GM23338 (cell line): ENCODE data around the gene GAB2. TPM values are rescaled to one million over a fixed set of nuclear protein-coding genes. Genes with fewer than 3 reads are reported as not detected.

ENCODE experiments used
- ATAC-seq: fragments of 200-7000 bp; cut with Tn5 transposase; 3 replicates; pipeline ENCODE4 v1.9.1; 2020
- DNase-seq: peaks from one replicate; pipeline ENCODE4 v3.0.0-alpha.2; 2015; ENCODE audit warnings: low spot score
- H2AFZ ChIP-seq: fragments of 200-600 bp; sonication (generic); 2 replicates; pipeline ENCODE4 v1.8.0; 2016; ENCODE audit warnings: antibody characterized with exemption, mild to moderate bottlenecking, moderate library complexity
- H3F3A ChIP-seq: fragments of 200-600 bp; sonication (generic); replicated peaks from 2 replicates; pipeline ENCODE4 v1.8.0; 2017; ENCODE audit warnings: antibody characterized with exemption, mixed run types, low read depth
- H3K27ac ChIP-seq: fragments of 200-600 bp; sonication (generic); 2 replicates; pipeline ENCODE4 v1.6.1; 2016; ENCODE audit warnings: low read depth
- H3K27me3 ChIP-seq: fragments of 200-600 bp; sonication (generic); 2 replicates; pipeline ENCODE4 v1.8.0; 2016; ENCODE audit warnings: mild to moderate bottlenecking, mixed run types, moderate library complexity; ENCODE audit not compliant: insufficient read depth
- H3K36me3 ChIP-seq: fragments of 200-600 bp; sonication (generic); 2 replicates; pipeline ENCODE4 v1.8.0; 2016; ENCODE audit warnings: mild to moderate bottlenecking; ENCODE audit not compliant: insufficient read depth
- H3K4me1 ChIP-seq: fragments of 200-600 bp; sonication (generic); 2 replicates; pipeline ENCODE4 v1.8.0; 2016; ENCODE audit warnings: mild to moderate bottlenecking, moderate library complexity; ENCODE audit not compliant: insufficient read depth
- H3K4me2 ChIP-seq: fragments of 200-600 bp; sonication (generic); 2 replicates; pipeline ENCODE4 v1.7.1; 2017; ENCODE audit warnings: mixed run types
- H3K4me3 ChIP-seq: fragments of 200-600 bp; sonication (generic); 2 replicates; pipeline ENCODE4 v1.6.1; 2016; ENCODE audit warnings: mixed run types
- H3K79me2 ChIP-seq: fragments of 200-600 bp; sonication (generic); replicated peaks from 2 replicates; pipeline ENCODE4 v1.8.0; 2017; ENCODE audit warnings: mild to moderate bottlenecking; ENCODE audit not compliant: insufficient read depth
- H3K9me2 ChIP-seq: fragments of 200-600 bp; sonication (generic); 2 replicates; pipeline ENCODE4 v1.8.0; 2017; ENCODE audit not compliant: insufficient read depth
- H4K20me1 ChIP-seq: fragments of 200-600 bp; sonication (generic); replicated peaks from 2 replicates; pipeline ENCODE4 v1.8.0; 2017; ENCODE audit warnings: mild to moderate bottlenecking; ENCODE audit not compliant: insufficient read depth
- H3K27ac Mint-ChIP-seq: 2 replicates; pipeline ENCODE4 v1.8.0; 2020; ENCODE audit warnings: inconsistent platforms, mild to moderate bottlenecking, moderate library complexity, mixed read lengths
- H3K27me3 Mint-ChIP-seq: 3 replicates; pipeline ENCODE4 v1.8.0; 2022; ENCODE audit warnings: low read depth, mild to moderate bottlenecking, moderate library complexity, mixed read lengths, inconsistent platforms; ENCODE audit not compliant: insufficient read depth, poor library complexity
- H3K36me3 Mint-ChIP-seq: 3 replicates; pipeline ENCODE4 v1.8.0; 2021; ENCODE audit warnings: low read depth, mild to moderate bottlenecking, inconsistent platforms, moderate library complexity, mixed read lengths
- H3K4me1 Mint-ChIP-seq: 3 replicates; pipeline ENCODE4 v1.8.0; 2020; ENCODE audit warnings: mild to moderate bottlenecking, inconsistent platforms, mixed read lengths
- H3K4me3 Mint-ChIP-seq: 3 replicates; pipeline ENCODE4 v1.8.0; 2021; ENCODE audit warnings: moderate library complexity, mild to moderate bottlenecking, inconsistent platforms, mixed read lengths
- H3K9me3 Mint-ChIP-seq: 3 replicates; pipeline ENCODE4 v1.8.0; 2020; ENCODE audit warnings: moderate library complexity, mild to moderate bottlenecking, inconsistent platforms, mixed read lengths
- CTCF ChIP-seq, 2 experiments: fragments of 200-600 bp in 1 of 2; sonication (generic) in 1 of 2; conservative IDR thresholded peaks; 2 replicates each; pipeline versions ENCODE4 v1.5.1 to v1.6.1; 2016 to 2017; ENCODE audit warnings: antibody characterized with exemption in 2 of 2, low read depth in 2 of 2, mild to moderate bottlenecking in 2 of 2, moderate library complexity in 1 of 2
- JUNB ChIP-seq: IDR thresholded peaks from one replicate; pipeline ENCODE4 v1.6.1; 2016; ENCODE audit warnings: antibody characterized with exemption; ENCODE audit not compliant: unreplicated experiment
- REST ChIP-seq: IDR thresholded peaks from one replicate; pipeline ENCODE4 v1.6.1; 2018; ENCODE audit warnings: antibody characterized with exemption; ENCODE audit not compliant: unreplicated experiment
- STAT1 ChIP-seq: IDR thresholded peaks from one replicate; pipeline ENCODE4 v1.6.1; 2016; ENCODE audit warnings: antibody characterized with exemption; ENCODE audit not compliant: unreplicated experiment
- ZNF114 ChIP-seq: fragments of 250-450 bp; sonication (Bioruptor Pico); IDR thresholded peaks from 2 replicates; pipeline ENCODE4 v1.5.0; 2020; ENCODE audit warnings: mild to moderate bottlenecking, moderate library complexity
- ZNF462 ChIP-seq: fragments of 250-450 bp; sonication (Bioruptor Pico); IDR thresholded peaks from 2 replicates; pipeline ENCODE4 v1.5.0; 2020; ENCODE audit warnings: mild to moderate bottlenecking, moderate library complexity
- polyA plus RNA-seq: library from polyadenylated mRNA; unstranded; fragments of >200 nt; fragmentation: Nextera tagmentation; extraction: Ambion mirVana; gene quantifications from 2 replicates; pipeline ENCODE4 v1.2.1, GENCODE V29; 2016
- total RNA-seq: library from RNA; depleted of rRNA; stranded (reverse); fragments of >200 nt; shearing (Covaris generic); gene quantifications from 2 replicates; pipeline ENCODE4 v1.2.3, GENCODE V29; 2014

The GAB2 gene
- total and polyA plus RNA-seq, 2 experiments from 2014 or later, result 2.0 to 10.8 TPM

- H3K4me3 Mint-ChIP-seq, result no peak overlapping the region
- no peak for TF ChIP-seq ZNF462 (CRISPR knock-in tag)
- peaks cover 37% of the 10 kb centered on the region for H3K4me1 Mint-ChIP-seq
- ATAC-seq (peak; percentile 46), DNase-seq (peak; percentile 22)
- Histone ChIP-seq H3K4me1 (peaks cover 9% of the 10 kb centered on the region; the same call in 1 of the 2 replicates), H3K4me2 (no peak overlapping the region), H3K9me2 (no peaks in the 10 kb centered on the region), H2AFZ (no peak overlapping the region), H3K4me3 (no peak overlapping the region), H3K79me2 (no peaks in the 10 kb centered on the region; the same call in 1 of the 2 replicates), H3K36me3 (no peaks in the 10 kb centered on the region), H3K27ac (no peak overlapping the region), H4K20me1 (no peaks in the 10 kb centered on the region; the same call in 1 of the 2 replicates), H3K27me3 (no peaks in the 10 kb centered on the region), H3F3A (no peaks in the 10 kb centered on the region)
- no peaks in the 10 kb centered on the region for H3K27me3 Mint-ChIP-seq
- H3K36me3 Mint-ChIP-seq, result peaks cover 4% of the 10 kb centered on the region; the same call in 2 of the 3 replicates
- peaks cover 11% of the 10 kb centered on the region for H3K9me3 Mint-ChIP-seq
- peak overlapping the region; percentile 84 for H3K27ac Mint-ChIP-seq
Measured at GRCh38 chr11:78354408-78355308, 63.0 kb downstream of the GAB2 start.

GRCh38 chr11:78351979-78352841, 65.4 kb downstream of the GAB2 start:
- H3K9me3 Mint-ChIP-seq, result peaks cover 5% of the 10 kb centered on the region; the same call in 2 of the 3 replicates
- Histone ChIP-seq H3K4me2 (no peak overlapping the region), H3K4me3 (no peak overlapping the region), H3K9me2 (no peaks in the 10 kb centered on the region), H3F3A (no peaks in the 10 kb centered on the region), H3K4me1 (peaks cover 13% of the 10 kb centered on the region; the same call in 1 of the 2 replicates), H3K79me2 (no peaks in the 10 kb centered on the region; the same call in 1 of the 2 replicates), H4K20me1 (no peaks in the 10 kb centered on the region; the same call in 1 of the 2 replicates), H3K27me3 (no peaks in the 10 kb centered on the region), H2AFZ (no peak overlapping the region), H3K36me3 (no peaks in the 10 kb centered on the region), H3K27ac (no peak overlapping the region)
- no peak overlapping the region for H3K4me3 Mint-ChIP-seq
- H3K4me1 Mint-ChIP-seq, result peaks cover 29% of the 10 kb centered on the region
- H3K36me3 Mint-ChIP-seq, result peaks cover 1% of the 10 kb centered on the region; the same call in 1 of the 3 replicates
- ATAC-seq (no peak), DNase-seq (no peak)
- H3K27me3 Mint-ChIP-seq, result no peaks in the 10 kb centered on the region
- no peak overlapping the region for H3K27ac Mint-ChIP-seq
- no peak for TF ChIP-seq ZNF114
- no peak for TF ChIP-seq JUNB
- TF ChIP-seq REST, result no peak
- TF ChIP-seq CTCF (conservative IDR thresholded peaks at IDR 0.05; ENCODE audit: low read depth in 2 of 2), result no peak
- no peak for TF ChIP-seq STAT1
